ENCODE results near the gene CRYGB.

CRYGB gene

GRCh38 chr2:208179028-208179609 is 33.2 kb upstream of the CRYGB start:
- no peaks in the 10 kb centered on the region for H3K9me3 ChIP-seq (ENCODE audit: control insufficient read depth, insufficient read depth, low read depth, low read length)
- H3K36me3 ChIP-seq (ENCODE audit: control insufficient read depth, insufficient read depth, low read length), result no peaks in the 10 kb centered on the region
- H3K4me1 ChIP-seq (ENCODE audit: control insufficient read depth, insufficient read depth, low read length), result peaks cover 7% of the 10 kb centered on the region
- no peak overlapping the region for H3K27ac ChIP-seq (ENCODE audit: low read depth, low read length)
- H3K27me3 ChIP-seq (ENCODE audit: control insufficient read depth, insufficient read depth, low read length), result no peaks in the 10 kb centered on the region
- no peak overlapping the region for H3K4me3 ChIP-seq (ENCODE audit: low read depth, low read length)
- H3K9ac ChIP-seq (ENCODE audit: low read length), result no peak overlapping the region

GRCh38 chr2:208175840-208176153 is 29.8 kb upstream of the CRYGB start:
- H3K4me1 ChIP-seq (ENCODE audit: control insufficient read depth, insufficient read depth, low read length), result no peaks in the 10 kb centered on the region
- no peak overlapping the region for H3K9ac ChIP-seq (ENCODE audit: low read length)
- H3K27ac ChIP-seq (ENCODE audit: low read depth, low read length), result no peak overlapping the region
- H3K9me3 ChIP-seq (ENCODE audit: control insufficient read depth, insufficient read depth, low read depth, low read length), result no peaks in the 10 kb centered on the region
- H3K27me3 ChIP-seq (ENCODE audit: control insufficient read depth, insufficient read depth, low read length), result no peaks in the 10 kb centered on the region
- H3K36me3 ChIP-seq (ENCODE audit: control insufficient read depth, insufficient read depth, low read length), result no peaks in the 10 kb centered on the region
- H3K4me3 ChIP-seq (ENCODE audit: low read depth, low read length), result no peak overlapping the region

GRCh38 chr2:208175069-208175839 is 29.3 kb upstream of the CRYGB start:
- Histone ChIP-seq H3K27ac (ENCODE audit: low read depth, low read length) (no peak overlapping the region), H3K9ac (ENCODE audit: low read length) (no peak overlapping the region), H3K4me3 (ENCODE audit: low read depth, low read length) (no peak overlapping the region), H3K27me3 (ENCODE audit: control insufficient read depth, insufficient read depth, low read length) (no peaks in the 10 kb centered on the region), H3K4me1 (ENCODE audit: control insufficient read depth, insufficient read depth, low read length) (no peaks in the 10 kb centered on the region), H3K9me3 (ENCODE audit: control insufficient read depth, insufficient read depth, low read depth, low read length) (no peaks in the 10 kb centered on the region), H3K36me3 (ENCODE audit: control insufficient read depth, insufficient read depth, low read length) (no peaks in the 10 kb centered on the region)

- H3K4me1 ChIP-seq (ENCODE audit: control insufficient read depth, insufficient read depth, low read length), result no peaks in the 10 kb centered on the region
- H3K4me3 ChIP-seq (ENCODE audit: low read depth, low read length), result no peak overlapping the region
- no peaks in the 10 kb centered on the region for H3K27me3 ChIP-seq (ENCODE audit: control insufficient read depth, insufficient read depth, low read length)
- H3K9ac ChIP-seq (ENCODE audit: low read length), result no peak overlapping the region
- H3K27ac ChIP-seq (ENCODE audit: low read depth, low read length), result no peak overlapping the region
- H3K9me3 ChIP-seq (ENCODE audit: control insufficient read depth, insufficient read depth, low read depth, low read length), result no peaks in the 10 kb centered on the region
- H3K36me3 ChIP-seq (ENCODE audit: control insufficient read depth, insufficient read depth, low read length), result no peaks in the 10 kb centered on the region
Observed at GRCh38 chr2:208174144-208174543, 28.2 kb upstream of the CRYGB start.

GRCh38 chr2:208172125-208172524 is 26.2 kb upstream of the CRYGB start:
- no peaks in the 10 kb centered on the region for H3K9me3 ChIP-seq (ENCODE audit: control insufficient read depth, insufficient read depth, low read depth, low read length)
- H3K9ac ChIP-seq (ENCODE audit: low read length), result no peak overlapping the region
- H3K4me3 ChIP-seq (ENCODE audit: low read depth, low read length), result no peak overlapping the region
- H3K27ac ChIP-seq (ENCODE audit: low read depth, low read length), result no peak overlapping the region
- no peaks in the 10 kb centered on the region for H3K27me3 ChIP-seq (ENCODE audit: control insufficient read depth, insufficient read depth, low read length)
- H3K4me1 ChIP-seq (ENCODE audit: control insufficient read depth, insufficient read depth, low read length), result no peaks in the 10 kb centered on the region
- no peaks in the 10 kb centered on the region for H3K36me3 ChIP-seq (ENCODE audit: control insufficient read depth, insufficient read depth, low read length)

GRCh38 chr2:208164951-208165755 is 19.2 kb upstream of the CRYGB start:
- no peaks in the 10 kb centered on the region for H3K27me3 ChIP-seq (ENCODE audit: control insufficient read depth, insufficient read depth, low read length)
- no peaks in the 10 kb centered on the region for H3K36me3 ChIP-seq (ENCODE audit: control insufficient read depth, insufficient read depth, low read length)
- no peak overlapping the region for H3K9ac ChIP-seq (ENCODE audit: low read length)
- no peaks in the 10 kb centered on the region for H3K9me3 ChIP-seq (ENCODE audit: control insufficient read depth, insufficient read depth, low read depth, low read length)
- H3K4me3 ChIP-seq (ENCODE audit: low read depth, low read length), result no peak overlapping the region
- H3K27ac ChIP-seq (ENCODE audit: low read depth, low read length), result no peak overlapping the region
- 0 out of 2 replicates have a peak, but pooled peaks cover 3% of the 10 kb centered on the region for H3K4me1 ChIP-seq (ENCODE audit: control insufficient read depth, insufficient read depth, low read length)

- Histone ChIP-seq H3K36me3 (ENCODE audit: control insufficient read depth, insufficient read depth, low read length) (no peaks in the 10 kb centered on the region), H3K27me3 (ENCODE audit: control insufficient read depth, insufficient read depth, low read length) (no peaks in the 10 kb centered on the region), H3K27ac (ENCODE audit: low read depth, low read length) (no peak within 1 kb of the TSS), H3K9ac (ENCODE audit: low read length) (no peak within 1 kb of the TSS), H3K4me1 (ENCODE audit: control insufficient read depth, insufficient read depth, low read length) (0 out of 2 replicates have a peak, but pooled peaks cover 3% of the 10 kb centered on the region), H3K4me3 (ENCODE audit: low read depth, low read length) (no peak within 1 kb of the TSS), H3K9me3 (ENCODE audit: control insufficient read depth, insufficient read depth, low read depth, low read length) (no peaks in the 10 kb centered on the region)
Observed at GRCh38 chr2:208163489-208163888, 17.5 kb upstream of the CRYGB start, which contains the start of gene CRYGA. CRYGA (minus strand) TSS chr2:208163589; CDS start chr2:208163556, 33 bp downstream.

GRCh38 chr2:208156439-208156838 is 10.5 kb upstream of the CRYGB start:
- Histone ChIP-seq H3K4me1 (ENCODE audit: control insufficient read depth, insufficient read depth, low read length) (no peaks in the 10 kb centered on the region), H3K27me3 (ENCODE audit: control insufficient read depth, insufficient read depth, low read length) (no peaks in the 10 kb centered on the region), H3K9ac (ENCODE audit: low read length) (no peak overlapping the region), H3K36me3 (ENCODE audit: control insufficient read depth, insufficient read depth, low read length) (no peaks in the 10 kb centered on the region), H3K4me3 (ENCODE audit: low read depth, low read length) (no peak overlapping the region), H3K27ac (ENCODE audit: low read depth, low read length) (no peak overlapping the region), H3K9me3 (ENCODE audit: control insufficient read depth, insufficient read depth, low read depth, low read length) (peaks cover 5% of the 10 kb centered on the region; the same call in 1 of the 2 replicates)

- no peaks in the 10 kb centered on the region for H3K27me3 ChIP-seq (ENCODE audit: control insufficient read depth, insufficient read depth, low read length)
- no peak overlapping the region for H3K4me3 ChIP-seq (ENCODE audit: low read depth, low read length)
- H3K27ac ChIP-seq (ENCODE audit: low read depth, low read length), result no peak overlapping the region
- H3K9me3 ChIP-seq (ENCODE audit: control insufficient read depth, insufficient read depth, low read depth, low read length), result peaks cover 12% of the 10 kb centered on the region; the same call in 1 of the 2 replicates
- H3K36me3 ChIP-seq (ENCODE audit: control insufficient read depth, insufficient read depth, low read length), result no peaks in the 10 kb centered on the region
- no peaks in the 10 kb centered on the region for H3K4me1 ChIP-seq (ENCODE audit: control insufficient read depth, insufficient read depth, low read length)
- H3K9ac ChIP-seq (ENCODE audit: low read length), result no peak overlapping the region
Observed at GRCh38 chr2:208153156-208153555, 7.2 kb upstream of the CRYGB start.

- Histone ChIP-seq H3K27me3 (ENCODE audit: control insufficient read depth, insufficient read depth, low read length) (no peaks in the 10 kb centered on the region), H3K27ac (ENCODE audit: low read depth, low read length) (no peak overlapping the region), H3K4me1 (ENCODE audit: control insufficient read depth, insufficient read depth, low read length) (peaks cover 4% of the 10 kb centered on the region; the same call in 1 of the 2 replicates), H3K9ac (ENCODE audit: low read length) (no peak overlapping the region), H3K4me3 (ENCODE audit: low read depth, low read length) (no peak overlapping the region), H3K9me3 (ENCODE audit: control insufficient read depth, insufficient read depth, low read depth, low read length) (peaks cover 12% of the 10 kb centered on the region; the same call in 1 of the 2 replicates), H3K36me3 (ENCODE audit: control insufficient read depth, insufficient read depth, low read length) (no peaks in the 10 kb centered on the region)
Observed at GRCh38 chr2:208150956-208151355, 5.0 kb upstream of the CRYGB start.

- peaks cover 12% of the 10 kb centered on the region; the same call in 1 of the 2 replicates for H3K9me3 ChIP-seq (ENCODE audit: control insufficient read depth, insufficient read depth, low read depth, low read length)
- no peaks in the 10 kb centered on the region for H3K27me3 ChIP-seq (ENCODE audit: control insufficient read depth, insufficient read depth, low read length)
- no peak overlapping the region for H3K9ac ChIP-seq (ENCODE audit: low read length)
- no peaks in the 10 kb centered on the region for H3K36me3 ChIP-seq (ENCODE audit: control insufficient read depth, insufficient read depth, low read length)
- no peak overlapping the region for H3K4me3 ChIP-seq (ENCODE audit: low read depth, low read length)
- H3K4me1 ChIP-seq (ENCODE audit: control insufficient read depth, insufficient read depth, low read length), result peaks cover 6% of the 10 kb centered on the region; the same call in 1 of the 2 replicates
- H3K27ac ChIP-seq (ENCODE audit: low read depth, low read length), result no peak overlapping the region
Observed at GRCh38 chr2:208150094-208150493, 4.1 kb upstream of the CRYGB start.

Data from HUES6 (cell line).